Neural progenitor cell (in vitro differentiated cells): Measurements from ENCODE around the gene MAP4K5. TPM values are rescaled to one million over a fixed set of nuclear protein-coding genes. Genes with fewer than 3 reads are reported as not detected.

ENCODE experiments used
- DNase-seq: peaks from one replicate; pipeline ENCODE4 v3.0.0-alpha.2; 2016; ENCODE audit warnings: low spot score
- H2AFZ ChIP-seq: fragments of 200-600 bp; sonication (generic); replicated peaks from 2 replicates; pipeline ENCODE4 v1.6.1; 2016; ENCODE audit warnings: antibody characterized with exemption
- H3F3A ChIP-seq: fragments of 200-600 bp; sonication (generic); 2 replicates; pipeline ENCODE4 v1.6.1; 2016; ENCODE audit warnings: antibody characterized with exemption, low read depth
- H3K27ac ChIP-seq: fragments of 200-600 bp; sonication (generic); 2 replicates; pipeline ENCODE4 v1.5.1; 2016; ENCODE audit warnings: mild to moderate bottlenecking
- H3K27me3 ChIP-seq: fragments of 200-600 bp; sonication (generic); 2 replicates; pipeline ENCODE4 v1.6.1; 2016; ENCODE audit warnings: mild to moderate bottlenecking, moderate library complexity
- H3K36me3 ChIP-seq: fragments of 200-600 bp; sonication (generic); 2 replicates; pipeline ENCODE4 v1.5.1; 2016
- H3K4me1 ChIP-seq: fragments of 200-600 bp; sonication (generic); 2 replicates; pipeline ENCODE4 v1.6.1; 2016; ENCODE audit warnings: mixed run types
- H3K4me2 ChIP-seq: fragments of 200-600 bp; sonication (generic); 2 replicates; pipeline ENCODE4 v1.6.1; 2016
- H3K4me3 ChIP-seq: fragments of 200-600 bp; sonication (generic); 2 replicates; pipeline ENCODE4 v1.5.1; 2016
- H3K79me2 ChIP-seq: fragments of 200-600 bp; sonication (generic); 2 replicates; pipeline ENCODE4 v1.6.1; 2016; ENCODE audit warnings: low read depth
- H3K9ac ChIP-seq: fragments of 200-600 bp; sonication (generic); 2 replicates; pipeline ENCODE4 v1.6.1; 2016
- H3K9me3 ChIP-seq: fragments of 200-600 bp; sonication (generic); 2 replicates; pipeline ENCODE4 v1.5.1; 2016; ENCODE audit warnings: low read depth
- H4K20me1 ChIP-seq: fragments of 200-600 bp; sonication (generic); 2 replicates; pipeline ENCODE4 v1.6.1; 2016; ENCODE audit warnings: low read depth
- H3K27ac Mint-ChIP-seq: 3 replicates; pipeline ENCODE4 v1.8.0; 2021; ENCODE audit warnings: mixed read lengths
- H3K27me3 Mint-ChIP-seq: 2 replicates; pipeline ENCODE4 v1.8.0; 2022; ENCODE audit warnings: low read depth, mild to moderate bottlenecking, inconsistent platforms, moderate library complexity, mixed read lengths; ENCODE audit not compliant: insufficient read depth
- H3K36me3 Mint-ChIP-seq: 3 replicates; pipeline ENCODE4 v1.8.0; 2021; ENCODE audit warnings: mixed read lengths
- H3K4me1 Mint-ChIP-seq: 3 replicates; pipeline ENCODE4 v1.8.0; 2021; ENCODE audit warnings: mixed read lengths
- H3K4me3 Mint-ChIP-seq: 3 replicates; pipeline ENCODE4 v1.8.0; 2021; ENCODE audit warnings: mild to moderate bottlenecking, moderate library complexity, mixed read lengths
- H3K9me3 Mint-ChIP-seq: 3 replicates; pipeline ENCODE4 v1.8.0; 2020; ENCODE audit warnings: mixed read lengths
- CTCF ChIP-seq: fragments of 200-600 bp; sonication (generic); IDR thresholded peaks from 2 replicates; pipeline ENCODE4 v1.5.1; 2017; ENCODE audit warnings: antibody characterized with exemption, mild to moderate bottlenecking
- EZH2 ChIP-seq: fragments of 200-600 bp; sonication (generic); IDR thresholded peaks from 2 replicates; pipeline ENCODE4 v1.6.1; 2017; ENCODE audit warnings: antibody characterized with exemption, mild to moderate bottlenecking, moderate library complexity
- EZH2phosphoT487 ChIP-seq: fragments of 200-600 bp; sonication (generic); IDR thresholded peaks from 2 replicates; pipeline ENCODE4 v1.6.1; 2017; ENCODE audit warnings: antibody characterized with exemption
- total RNA-seq: library from RNA; depleted of rRNA; stranded (reverse); fragments of >200 nt; gene quantifications from 2 replicates; pipeline ENCODE4 v1.2.3, GENCODE V29; 2015; ENCODE audit warnings: low replicate concordance

The MAP4K5 gene
- total RNA-seq, 1 donor from 2014 or later, result 114 TPM

GRCh38 chr14:50395448-50395847, 136.9 kb downstream of the MAP4K5 start:
- peak overlapping the region; percentile 63 for H3K4me3 ChIP-seq
- no peak overlapping the region for H2AFZ ChIP-seq
- H3K4me1 ChIP-seq, result peaks cover 6% of the 10 kb centered on the region
- no peak overlapping the region for H3K27ac ChIP-seq
- DNase-seq, result no peak
- no peaks in the 10 kb centered on the region for H3K36me3 ChIP-seq
- no peak overlapping the region for H3K9ac ChIP-seq
- Mint-ChIP-seq H3K27ac (no peak overlapping the region), H3K4me1 (peaks cover 17% of the 10 kb centered on the region), H3K36me3 (no peaks in the 10 kb centered on the region), H3K27me3 (peaks cover 11% of the 10 kb centered on the region), H3K4me3 (peak overlapping the region; percentile 87), H3K9me3 (no peaks in the 10 kb centered on the region)
- H3K27me3 ChIP-seq, result peaks cover 33% of the 10 kb centered on the region
- H4K20me1 ChIP-seq, result no peaks in the 10 kb centered on the region
- peaks cover 29% of the 10 kb centered on the region for H3F3A ChIP-seq
- H3K79me2 ChIP-seq, result no peaks in the 10 kb centered on the region
- TF ChIP-seq EZH2phosphoT487 (no peak), CTCF (no peak), EZH2 (no peak)
- H3K9me3 ChIP-seq, result no peaks in the 10 kb centered on the region
- H3K4me2 ChIP-seq, result peak overlapping the region; percentile 83

- no peak overlapping the region for H3K4me2 ChIP-seq
- H3K4me1 ChIP-seq, result peaks cover 6% of the 10 kb centered on the region
Observed at GRCh38 chr14:50394713-50395112, 137.7 kb downstream of the MAP4K5 start.

GRCh38 chr14:50389668-50390441, 142.5 kb downstream of the MAP4K5 start:
- no peaks in the 10 kb centered on the region for H4K20me1 ChIP-seq
- Mint-ChIP-seq H3K4me3 (no peak overlapping the region), H3K9me3 (no peaks in the 10 kb centered on the region), H3K27ac (no peak overlapping the region), H3K4me1 (peaks cover 4% of the 10 kb centered on the region), H3K27me3 (peaks cover 3% of the 10 kb centered on the region), H3K36me3 (no peaks in the 10 kb centered on the region)
- H3K9ac ChIP-seq, result no peak overlapping the region
- TF ChIP-seq EZH2phosphoT487 (no peak), CTCF (no peak), EZH2 (no peak)
- no peak overlapping the region for H3K4me3 ChIP-seq
- DNase-seq, result no peak
- no peak overlapping the region for H3K4me2 ChIP-seq
- H3K36me3 ChIP-seq, result no peaks in the 10 kb centered on the region
- no peaks in the 10 kb centered on the region for H3K79me2 ChIP-seq
- H3F3A ChIP-seq, result no peaks in the 10 kb centered on the region
- H3K27ac ChIP-seq, result no peak overlapping the region
- no peaks in the 10 kb centered on the region for H3K9me3 ChIP-seq
- peaks cover 3% of the 10 kb centered on the region for H3K27me3 ChIP-seq
- H3K4me1 ChIP-seq, result peaks cover 5% of the 10 kb centered on the region
- no peak overlapping the region for H2AFZ ChIP-seq

More at GRCh38 chr14:50394713-50395112, 137.7 kb downstream of the MAP4K5 start:
- Histone ChIP-seq H3K4me3 (no peak overlapping the region), H3K27me3 (peaks cover 33% of the 10 kb centered on the region), H4K20me1 (no peaks in the 10 kb centered on the region), H3K79me2 (no peaks in the 10 kb centered on the region), H3K9me3 (no peaks in the 10 kb centered on the region), H3F3A (peaks cover 23% of the 10 kb centered on the region), H3K36me3 (no peaks in the 10 kb centered on the region), H2AFZ (no peak overlapping the region), H3K27ac (no peak overlapping the region), H3K9ac (no peak overlapping the region)
- H3K27ac Mint-ChIP-seq, result no peak overlapping the region
- no peaks in the 10 kb centered on the region for H3K9me3 Mint-ChIP-seq
- H3K27me3 Mint-ChIP-seq, result peaks cover 11% of the 10 kb centered on the region
- H3K36me3 Mint-ChIP-seq, result no peaks in the 10 kb centered on the region
- H3K4me3 Mint-ChIP-seq, result no peak overlapping the region
- TF ChIP-seq CTCF (no peak), EZH2phosphoT487 (no peak), EZH2 (no peak)
- DNase-seq, result no peak
- H3K4me1 Mint-ChIP-seq, result peaks cover 17% of the 10 kb centered on the region
